ENCODE results near the gene BAIAP2L2.

GRCh38 chr22:38089474-38089851 is 21.0 kb downstream of the BAIAP2L2 start:
- TF ChIP-seq REST (IDR thresholded peaks at IDR 0.05; ENCODE audit: insufficient read depth in 1 of 2, low read depth in 2 of 2, low read length in 2 of 2), result no peak
- no peak for TF ChIP-seq POLR2AphosphoS5 (IDR thresholded peaks at IDR 0.05; ENCODE audit: low read depth, low read length)
- no peak for TF ChIP-seq SIN3A (IDR thresholded peaks at IDR 0.05; ENCODE audit: borderline replicate concordance, insufficient read depth, low read length)

Data from PFSK-1 (cell line).